PFSK-1 (cell line): ENCODE data around the gene IPO7.

Source experiments
- POLR2AphosphoS5 ChIP-seq: IDR thresholded peaks from 2 replicates; pipeline ENCODE4 v1.6.1; 2012; ENCODE audit warnings: low read depth, mild to moderate bottlenecking, control low read depth, low read length, moderate library complexity
- TAF1 ChIP-seq: IDR thresholded peaks from 2 replicates; pipeline ENCODE4 v1.6.1; 2012; ENCODE audit warnings: low read length, control low read depth, borderline replicate concordance; ENCODE audit not compliant: insufficient read depth

DNA sequence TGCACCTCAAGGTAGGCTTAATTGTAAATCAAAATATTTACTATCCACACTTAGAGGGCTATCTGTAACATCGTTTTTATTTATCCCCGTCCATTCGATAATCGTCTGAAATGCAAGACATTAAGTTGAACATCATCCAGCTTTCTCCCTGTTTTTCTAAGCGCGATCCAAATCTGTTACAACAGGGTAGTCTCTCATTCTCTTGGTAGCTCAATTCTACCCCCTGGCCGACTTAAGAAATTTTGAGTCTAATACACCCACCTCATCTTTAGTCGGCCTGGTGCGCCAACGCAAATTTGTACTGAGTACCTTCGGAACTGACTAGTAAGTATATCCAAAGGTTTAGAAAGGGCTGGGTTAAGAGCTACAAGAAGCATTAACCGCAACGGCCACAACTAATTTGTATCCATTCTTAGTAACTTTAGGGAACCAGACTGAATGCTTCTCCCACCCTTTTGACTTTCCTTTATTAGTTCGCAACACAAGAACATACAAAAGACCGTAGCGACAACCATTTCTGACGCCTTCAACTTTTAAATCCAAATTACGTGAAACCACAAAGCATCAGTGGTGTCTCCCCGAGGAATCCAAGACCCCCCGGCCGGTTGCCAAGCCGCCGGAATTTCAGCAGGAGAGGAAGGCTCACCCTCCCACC, 75.3 kb downstream of the IPO7 start:
- TF ChIP-seq POLR2AphosphoS5 (no peak), TAF1 (no peak)
